Keratinocyte (primary cell): ENCODE results near the gene FANCC. TPM values are rescaled to one million over a fixed set of nuclear protein-coding genes. Genes with fewer than 3 reads are reported as not detected.

ENCODE experiments used
- DNase-seq: peaks from one replicate; pipeline ENCODE4 v3.0.0-alpha.2; 2011; ENCODE audit warnings: low read depth, missing footprints, low spot score
- FAIRE-seq: peaks from 2 replicates; lab custom pipeline; 2011; peaks lifted over from hg19 to GRCh38; lab: Jason Lieb, UNC
- H2AFZ ChIP-seq: 2 replicates; pipeline ENCODE4 v1.6.0; 2012; ENCODE audit warnings: low read length, control low read depth, inconsistent platforms; ENCODE audit not compliant: control insufficient read depth
- H3K27ac ChIP-seq: 2 replicates; pipeline ENCODE4 v1.5.1; 2011; ENCODE audit warnings: low read length; ENCODE audit not compliant: control insufficient read depth, insufficient read depth
- H3K27me3 ChIP-seq: 3 replicates; pipeline ENCODE4 v1.6.0; 2011; ENCODE audit warnings: low read length; ENCODE audit not compliant: control insufficient read depth, insufficient read depth; ENCODE audit errors: extremely low read depth
- H3K36me3 ChIP-seq, 2 experiments: 2 replicates in 1 of 2; 3 replicates in 1 of 2; pipeline ENCODE4 v1.5.1; 2011; ENCODE audit warnings: low read length in 2 of 2, mild to moderate bottlenecking in 1 of 2; ENCODE audit not compliant: control insufficient read depth in 2 of 2, insufficient read depth in 2 of 2; ENCODE audit errors: extremely low read depth in 1 of 2
- H3K4me1 ChIP-seq: 3 replicates; pipeline ENCODE4 v1.5.1; 2011; ENCODE audit warnings: low read length; ENCODE audit not compliant: control insufficient read depth, insufficient read depth; ENCODE audit errors: extremely low read depth
- H3K4me2 ChIP-seq: 3 replicates; pipeline ENCODE4 v1.6.0; 2011; ENCODE audit warnings: low read depth, low read length; ENCODE audit not compliant: control insufficient read depth, insufficient read depth; ENCODE audit errors: extremely low read depth
- H3K4me3 ChIP-seq, 3 experiments: fragments of 200-600 bp in 1 of 3; sonication (generic) in 1 of 3; 2 replicates in 2 of 3; 3 replicates in 1 of 3; pipeline ENCODE4 v1.5.1; 2011 to 2016; ENCODE audit warnings: low read length in 3 of 3, mild to moderate bottlenecking in 3 of 3, control low read depth in 2 of 3, inconsistent platforms in 1 of 3, low read depth in 1 of 3, mixed read lengths in 1 of 3, mixed run types in 1 of 3, moderate library complexity in 1 of 3; ENCODE audit not compliant: control insufficient read depth in 2 of 3, insufficient read depth in 2 of 3; ENCODE audit errors: extremely low read depth in 1 of 3
- H3K79me2 ChIP-seq: 2 replicates; pipeline ENCODE4 v1.6.0; 2012; ENCODE audit warnings: low read length; ENCODE audit not compliant: control insufficient read depth, insufficient read depth
- H3K9ac ChIP-seq: 3 replicates; pipeline ENCODE4 v1.6.0; 2011; ENCODE audit warnings: low read length; ENCODE audit not compliant: control insufficient read depth, insufficient read depth; ENCODE audit errors: extremely low read depth
- H3K9me1 ChIP-seq: 3 replicates; pipeline ENCODE4 v1.6.0; 2011; ENCODE audit warnings: low read length; ENCODE audit not compliant: control insufficient read depth, insufficient read depth; ENCODE audit errors: extremely low read depth
- H3K9me3 ChIP-seq: 2 replicates; pipeline ENCODE4 v1.5.1; 2012; ENCODE audit warnings: low read depth, low read length; ENCODE audit not compliant: control insufficient read depth
- H4K20me1 ChIP-seq: 3 replicates; pipeline ENCODE4 v1.6.0; 2011; ENCODE audit warnings: low read length; ENCODE audit not compliant: control insufficient read depth, insufficient read depth; ENCODE audit errors: extremely low read depth
- CTCF ChIP-seq, 3 experiments: IDR thresholded peaks in 1 of 3; conservative IDR thresholded peaks in 1 of 3; optimal IDR thresholded peaks in 1 of 3; 2 replicates in 2 of 3; 3 replicates in 1 of 3; pipeline versions ENCODE3 to v1.5.1; 2011; ENCODE audit warnings: low read length in 3 of 3, mild to moderate bottlenecking in 3 of 3, moderate library complexity in 2 of 3, control low read depth in 1 of 3, inconsistent platforms in 1 of 3; ENCODE audit not compliant: insufficient read depth in 2 of 3; ENCODE audit errors: extremely low read depth in 1 of 3
- EZH2 ChIP-seq: IDR thresholded peaks from one replicate; pipeline ENCODE4 v1.6.1; 2012; ENCODE audit warnings: inconsistent platforms, mild to moderate bottlenecking, low read length, moderate library complexity
- dilution Hi-C: fragments of 300-500 bp; cut with MboI; formaldehyde crosslinking; loops from one replicate; pipeline ENCODE4 v1.7.0; 2020; ENCODE audit warnings: low sequenced_read_pairs; ENCODE audit not compliant: extremely low pct_ligation_motif_present
- polyA plus RNA-seq, 5 experiments: library from polyadenylated mRNA; depleted of rRNA in 3 of 5; stranded (reverse) in 3 of 5; stranded (forward) in 1 of 5; unstranded in 1 of 5; fragments of >200 nt; gene quantifications; 1 replicate in 1 of 5; 2 replicates in 3 of 5; 3 replicates in 1 of 5; pipeline versions ENCODE4 v1.2.1 to v1.2.3, GENCODE V29; 2011 to 2012; ENCODE audit warnings: missing spikeins in 2 of 5, low read depth in 1 of 5, low replicate concordance in 1 of 5

The FANCC gene
- polyA plus RNA-seq, 1 donor (not counting 4 experiments of a cell fraction or from before 2014, with no cell fraction given), result 8.3 TPM

GRCh38 chr9:95079461-95079860, 238.0 kb downstream of the FANCC start:
- H3K4me3 ChIP-seq, result no peak overlapping the region
- no peak overlapping the region for H2AFZ ChIP-seq
- no peak for FAIRE-seq
- H3K9me1 ChIP-seq, result no peaks in the 10 kb centered on the region
- no peak for DNase-seq
- peaks cover 41 to 55% of the 10 kb centered on the region in 2 experiments for H3K36me3 ChIP-seq
- H3K27ac ChIP-seq, result no peak overlapping the region
- dilution Hi-C loops, result no loop called here
- no peaks in the 10 kb centered on the region for H3K9me3 ChIP-seq
- no peak overlapping the region for H3K4me2 ChIP-seq
- H3K9ac ChIP-seq, result no peak overlapping the region
- TF ChIP-seq EZH2, result no peak
- TF ChIP-seq CTCF (optimal IDR thresholded peaks at IDR 0.05 in 1 of 3, IDR thresholded peaks at IDR 0.05 in 1 of 3, conservative IDR thresholded peaks at IDR 0.05 in 1 of 3; ENCODE audit: extremely low read depth in 1 of 3, insufficient read depth in 2 of 3, low read length in 3 of 3), result no peak
- H3K4me1 ChIP-seq, result no peaks in the 10 kb centered on the region
- H3K27me3 ChIP-seq, result no peaks in the 10 kb centered on the region
- H3K79me2 ChIP-seq, result peaks cover 52% of the 10 kb centered on the region
- no peaks in the 10 kb centered on the region for H4K20me1 ChIP-seq

- no peak for TF ChIP-seq CTCF (optimal IDR thresholded peaks at IDR 0.05 in 1 of 3, IDR thresholded peaks at IDR 0.05 in 1 of 3, conservative IDR thresholded peaks at IDR 0.05 in 1 of 3; ENCODE audit: extremely low read depth in 1 of 3, insufficient read depth in 2 of 3, low read length in 3 of 3)
- TF ChIP-seq EZH2, result no peak
- no peaks in the 10 kb centered on the region for H3K9me3 ChIP-seq
- DNase-seq (no peak), FAIRE-seq (no peak)
- no peak overlapping the region for H3K9ac ChIP-seq
- no peak overlapping the region for H3K27ac ChIP-seq
- peaks cover 57% of the 10 kb centered on the region for H3K79me2 ChIP-seq
- H3K4me1 ChIP-seq, result no peaks in the 10 kb centered on the region
- no peak overlapping the region for H3K4me2 ChIP-seq
- H4K20me1 ChIP-seq, result no peaks in the 10 kb centered on the region
- dilution Hi-C loops, result no loop called here
- H3K27me3 ChIP-seq, result no peaks in the 10 kb centered on the region
- H3K36me3 ChIP-seq, result peaks cover 43 to 56% of the 10 kb centered on the region in 2 experiments
- no peaks in the 10 kb centered on the region for H3K9me1 ChIP-seq
- no peak overlapping the region for H3K4me3 ChIP-seq
- H2AFZ ChIP-seq, result no peak overlapping the region
These were observed 238.6 kb downstream of the FANCC start for GRCh38 chr9:95078939-95079338.
